Prostate gland (tissue), 2 donors: ENCODE measurements around the gene ATP6V1F. TPM values are rescaled to one million over a fixed set of nuclear protein-coding genes. Genes with fewer than 3 reads are reported as not detected.
A peak's percentile ranks its signal among the peaks of the same experiment; 100 is the strongest.

Experiments used
- DNase-seq: peaks from one replicate; pipeline ENCODE4 v3.0.0-alpha.2; 2019; ENCODE audit warnings: low spot score
- H3K27ac ChIP-seq, 2 donors: fragments of 200-600 bp; sonication (generic); 2 replicates each; pipeline ENCODE4 v1.5.1; 2017 to 2019
- H3K27me3 ChIP-seq: fragments of 200-600 bp; sonication (generic); replicated peaks from 2 replicates; pipeline ENCODE4 v1.5.1; 2019; ENCODE audit not compliant: insufficient read depth
- H3K36me3 ChIP-seq, 2 donors: fragments of 200-600 bp; sonication (generic); 1 replicate in 1 of 2; 2 replicates in 1 of 2; pipeline versions ENCODE4 v1.5.1 to v1.8.1; 2017 to 2019
- H3K4me1 ChIP-seq: fragments of 200-600 bp; sonication (generic); replicated peaks from 2 replicates; pipeline ENCODE4 v1.5.1; 2019
- H3K4me3 ChIP-seq, 2 donors: fragments of 200-600 bp; sonication (generic); 2 replicates each; pipeline ENCODE4 v1.5.1; 2017 to 2019
- H3K9me3 ChIP-seq: fragments of 200-600 bp; sonication (generic); 2 replicates; pipeline ENCODE4 v1.5.1; 2017
- POLR2A ChIP-seq: fragments of 450-650 bp; IDR thresholded peaks from one replicate; pipeline ENCODE4 v1.6.1; 2016; ENCODE audit warnings: antibody characterized with exemption, mild to moderate bottlenecking
- POLR2AphosphoS5 ChIP-seq: sonication (generic); formaldehyde crosslinking; IDR thresholded peaks from one replicate; pipeline ENCODE4 v1.6.1; 2017; ENCODE audit warnings: antibody characterized with exemption
- WGBS: methylation state at CpG from one replicate; pipeline ENCODE4 v1.1.5; 2018; 5-methylcytosine and 5-hydroxymethylcytosine counted together
- intact Hi-C: fragments of 100-400 bp; cut with DNase I; formaldehyde crosslinking; loops from one replicate; pipeline ENCODE4 v1.14.2; 2022
- total RNA-seq, 2 donors: library from RNA; depleted of rRNA; stranded (reverse); fragments of >200 nt; gene quantifications; one replicate each; pipeline ENCODE4 v1.1.0, GENCODE V29; 2016
- TF ChIP-seq, protein P1 (sequence below), 4 experiments: fragments of 200-600 bp in 2 of 4; fragments of 450-650 bp in 2 of 4; sonication (generic) in 2 of 4; IDR thresholded peaks; 1 replicate in 3 of 4; 2 replicates in 1 of 4; pipeline ENCODE4 v1.5.1; 2016 to 2019; ENCODE audit warnings: antibody characterized with exemption in 4 of 4, mild to moderate bottlenecking in 2 of 4, moderate library complexity in 2 of 4

ATP6V1F gene
- total RNA-seq, 2 donors from 2014 or later = 116 to 118 TPM

DNA sequence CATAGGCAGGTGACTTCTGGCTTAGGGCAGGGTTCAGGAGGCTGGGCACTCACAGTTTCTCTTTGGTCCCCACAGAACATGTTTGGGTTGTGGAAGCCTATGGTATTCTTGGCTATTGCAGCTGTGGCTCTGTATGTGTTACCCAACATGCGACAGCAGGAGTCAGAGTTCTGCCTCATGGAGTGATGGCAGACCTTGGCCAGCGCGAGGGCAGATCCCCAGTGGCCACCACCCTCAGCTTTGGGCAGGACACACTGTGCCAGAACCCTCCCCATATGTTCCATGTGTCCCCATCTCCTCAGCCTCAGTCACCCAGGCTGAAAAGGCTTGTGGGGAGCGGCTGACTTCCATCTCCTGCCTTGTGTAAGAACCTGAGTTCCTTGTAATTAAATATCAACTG lies 40.9 kb upstream of the ATP6V1F start:
- H3K9me3 ChIP-seq = no peaks in the 10 kb centered on the region
- no peak overlapping the region for H3K4me3 ChIP-seq
- TF ChIP-seq POLR2AphosphoS5 (no peak), POLR2A (no peak)
- TF ChIP-seq, protein P1, sequence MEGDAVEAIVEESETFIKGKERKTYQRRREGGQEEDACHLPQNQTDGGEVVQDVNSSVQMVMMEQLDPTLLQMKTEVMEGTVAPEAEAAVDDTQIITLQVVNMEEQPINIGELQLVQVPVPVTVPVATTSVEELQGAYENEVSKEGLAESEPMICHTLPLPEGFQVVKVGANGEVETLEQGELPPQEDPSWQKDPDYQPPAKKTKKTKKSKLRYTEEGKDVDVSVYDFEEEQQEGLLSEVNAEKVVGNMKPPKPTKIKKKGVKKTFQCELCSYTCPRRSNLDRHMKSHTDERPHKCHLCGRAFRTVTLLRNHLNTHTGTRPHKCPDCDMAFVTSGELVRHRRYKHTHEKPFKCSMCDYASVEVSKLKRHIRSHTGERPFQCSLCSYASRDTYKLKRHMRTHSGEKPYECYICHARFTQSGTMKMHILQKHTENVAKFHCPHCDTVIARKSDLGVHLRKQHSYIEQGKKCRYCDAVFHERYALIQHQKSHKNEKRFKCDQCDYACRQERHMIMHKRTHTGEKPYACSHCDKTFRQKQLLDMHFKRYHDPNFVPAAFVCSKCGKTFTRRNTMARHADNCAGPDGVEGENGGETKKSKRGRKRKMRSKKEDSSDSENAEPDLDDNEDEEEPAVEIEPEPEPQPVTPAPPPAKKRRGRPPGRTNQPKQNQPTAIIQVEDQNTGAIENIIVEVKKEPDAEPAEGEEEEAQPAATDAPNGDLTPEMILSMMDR (IDR thresholded peaks at IDR 0.05) = no peak
- 95% methylated on average over 4 of the region's 4 CpGs for WGBS
- no peaks in the 10 kb centered on the region for H3K4me1 ChIP-seq
- no peak overlapping the region for H3K27ac ChIP-seq
- no peak for DNase-seq
- no peaks in the 10 kb centered on the region for H3K27me3 ChIP-seq
- H3K36me3 ChIP-seq = no peaks in the 10 kb centered on the region
- intact Hi-C loops = no loop called here

- H3K4me1 ChIP-seq = no peaks in the 10 kb centered on the region
- H3K4me3 ChIP-seq = no peak overlapping the region
- WGBS = 76% methylated on average over 4 of the region's 4 CpGs
- no peak for DNase-seq
- peak overlapping the region; percentile 38 to 62 for H3K27ac ChIP-seq
- H3K36me3 ChIP-seq = no peaks in the 10 kb centered on the region
- intact Hi-C loops = loop anchor here (5.0 kb wide), 1 partner anchor 34 kb away; the partner anchor contains the start of gene CCDC136
- no peaks in the 10 kb centered on the region for H3K9me3 ChIP-seq
- no peaks in the 10 kb centered on the region for H3K27me3 ChIP-seq
- TF ChIP-seq, protein P1 (IDR thresholded peaks at IDR 0.05) = no peak
- TF ChIP-seq POLR2AphosphoS5 (no peak), POLR2A (no peak)
Observed at GRCh38 chr7:128826512-128826911, 36.1 kb upstream of the ATP6V1F start.

GRCh38 chr7:128826916-128827247 lies 35.8 kb upstream of the ATP6V1F start:
- Histone ChIP-seq H3K9me3 (no peaks in the 10 kb centered on the region), H3K27me3 (no peaks in the 10 kb centered on the region), H3K4me1 (no peaks in the 10 kb centered on the region), H3K4me3 (no peak overlapping the region), H3K36me3 (no peaks in the 10 kb centered on the region), H3K27ac (peak overlapping the region; percentile 38 to 62)
- intact Hi-C loops = loop anchor here (5.0 kb wide), 1 partner anchor 35 kb away; the partner anchor contains the start of gene CCDC136
- no peak for DNase-seq
- TF ChIP-seq POLR2A (no peak), POLR2AphosphoS5 (no peak)
- TF ChIP-seq, protein P1 (IDR thresholded peaks at IDR 0.05) = no peak
- 73% methylated on average over 1 of the region's 1 CpG for WGBS

DNA sequence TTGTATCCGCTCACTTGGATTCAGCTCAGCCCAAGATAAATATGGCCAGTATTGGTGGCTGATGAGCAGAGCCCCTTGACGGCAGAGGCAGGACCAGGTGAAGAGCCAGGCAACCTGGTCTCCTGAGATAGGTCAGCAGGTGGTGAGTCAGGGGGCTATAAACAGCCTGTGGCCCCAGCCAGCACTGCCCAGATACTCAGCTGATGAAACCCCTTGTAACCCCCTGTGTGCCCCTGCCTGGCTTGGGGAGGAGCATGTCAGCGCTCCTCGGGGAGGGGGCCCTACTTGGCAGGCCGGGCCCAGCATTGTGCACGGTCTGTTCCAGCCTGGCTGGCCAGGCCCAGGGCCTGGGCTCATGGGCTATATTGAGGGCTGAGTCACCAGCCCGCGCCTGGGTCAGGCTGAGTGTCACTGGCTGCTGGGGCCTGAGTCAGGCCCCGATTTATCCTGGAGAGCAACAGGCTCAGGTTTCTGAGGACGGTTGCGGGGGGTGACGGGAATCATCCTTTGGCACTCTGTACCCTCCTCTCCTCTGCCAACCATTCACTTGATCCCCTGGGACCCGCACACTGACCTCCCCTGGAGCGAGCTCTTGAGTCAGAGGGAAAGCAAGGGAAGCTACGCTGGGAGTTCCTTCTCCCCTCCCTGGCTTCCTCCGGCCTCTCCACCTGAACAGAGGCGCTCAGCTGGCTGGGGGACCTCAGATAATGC lies 35.3 kb upstream of the ATP6V1F start:
- WGBS = 68% methylated on average over 15 of the region's 17 CpGs
- no peaks in the 10 kb centered on the region for H3K36me3 ChIP-seq
- H3K9me3 ChIP-seq = no peaks in the 10 kb centered on the region
- H3K4me1 ChIP-seq = no peaks in the 10 kb centered on the region
- DNase-seq = no peak
- H3K4me3 ChIP-seq = no peak overlapping the region
- peak; percentile 37 for TF ChIP-seq POLR2AphosphoS5
- TF ChIP-seq, protein P1 (IDR thresholded peaks at IDR 0.05) = no peak
- H3K27me3 ChIP-seq = no peaks in the 10 kb centered on the region
- H3K27ac ChIP-seq = peak overlapping the region; percentile 62 to 71
- intact Hi-C loops = loop anchor here (5.0 kb wide), 1 partner anchor 35 kb away; the partner anchor contains the start of gene CCDC136
